ENCODE data around the gene CCDC93. TPM values are rescaled to one million over a fixed set of nuclear protein-coding genes. Genes with fewer than 3 reads are reported as not detected.
A peak's percentile ranks its signal among the peaks of the same experiment; 100 is the strongest.

The CCDC93 gene
- total and polyA plus RNA-seq, 2 of the 4 experiments (the other 2 are of a cell fraction), result 8.1 to 17.2 TPM

GRCh38 chr2:117956036-117956796, 57.7 kb downstream of the CCDC93 start:
- Histone ChIP-seq H2AK5ac (ENCODE audit: low read depth, low read length) (no peak overlapping the region), H2BK15ac (ENCODE audit: low read depth, low read length) (no peak overlapping the region), H3K9me3 (ENCODE audit: control insufficient read depth, insufficient read depth, low read length) (no peaks in the 10 kb centered on the region), H3K4me1 (ENCODE audit: control insufficient read depth, insufficient read depth, low read length) (peaks cover 5% of the 10 kb centered on the region), H4K8ac (ENCODE audit: low read depth in 2 of 2, low read length in 2 of 2) (no peak overlapping the region), H2BK20ac (ENCODE audit: low read depth, low read length) (no peak overlapping the region), H2BK120ac (ENCODE audit: low read depth, low read length) (no peak overlapping the region), H2AFZ (replicated peaks; ENCODE audit: low read length, poor library complexity) (no peak overlapping the region), H3K14ac (replicated peaks; ENCODE audit: low read depth, low read length) (no peak overlapping the region), H4K91ac (ENCODE audit: insufficient read depth, low read depth, low read length) (no peak overlapping the region), H3K27me3 (ENCODE audit: control insufficient read depth, insufficient read depth, low read length) (no peaks in the 10 kb centered on the region), H3K9me1 (ENCODE audit: insufficient read depth, low read length) (peaks cover 9% of the 10 kb centered on the region; the same call in 1 of the 2 replicates), H3K4me3 (ENCODE audit: insufficient read depth, low read depth, low read length) (no peak overlapping the region), H3K4me2 (ENCODE audit: low read depth, low read length) (no peak overlapping the region), H3K79me1 (ENCODE audit: low read depth in 1 of 2, low read length in 2 of 2) (0 out of 4 replicates have a peak, but pooled peaks cover 0 to 4% of the 10 kb centered on the region in 2 experiments), H4K5ac (ENCODE audit: low read depth, low read length) (no peak overlapping the region), H3K36me3 (ENCODE audit: control insufficient read depth, insufficient read depth, low read length) (peaks cover 15% of the 10 kb centered on the region), H3K23ac (ENCODE audit: low read depth, low read length) (no peak overlapping the region), H2AK9ac (replicated peaks; ENCODE audit: low read depth, low read length, poor library complexity) (no peak overlapping the region), H3K27ac (ENCODE audit: insufficient read depth, low read length) (no peak overlapping the region; the same call in 1 of the 2 replicates), H3K9ac (ENCODE audit: low read depth, low read length) (no peak overlapping the region), H3K4ac (ENCODE audit: low read depth, low read length) (no peak overlapping the region), H4K20me1 (ENCODE audit: insufficient read depth, low read length) (no peaks in the 10 kb centered on the region), H3K56ac (ENCODE audit: extremely low read depth, insufficient read depth, low read length) (no peak overlapping the region), H3K18ac (ENCODE audit: low read depth, low read length) (no peak overlapping the region), H2BK5ac (ENCODE audit: low read depth, low read length, poor library complexity, severe bottlenecking) (no peak overlapping the region)
- dilution Hi-C loops (cut with HindIII; ENCODE audit: low sequenced_read_pairs, unreplicated experiment), result no loop called here
- no TSS peak for BruUV-seq (replicated peaks)
- no CpG with 5 or more reads among the region's 1 CpG for WGBS, 2 experiments (ENCODE audit: extremely low coverage in 2 of 2, insufficient read length in 1 of 2)
- TF ChIP-seq BHLHE40 (IDR thresholded peaks at IDR 0.05; ENCODE audit: low read depth, low read length) (no peak), MAFK (IDR thresholded peaks at IDR 0.05; ENCODE audit: low read depth, low read length) (no peak), NFE2L2 (IDR thresholded peaks at IDR 0.05; ENCODE audit: low read depth, low read length) (no peak), CTCF (conservative IDR thresholded peaks at IDR 0.05; ENCODE audit: low read depth, low read length) (peak; percentile 15; the same call in 1 of the 2 replicates), FOS (IDR thresholded peaks at IDR 0.05; ENCODE audit: low read depth, low read length) (no peak)
- ChIA-PET CTCF (interaction anchor here (2.3 kb wide), 1 partner anchor 142 kb away, joined by 9 read pairs; the partner anchor contains the start of gene DDX18), POLR2A (ENCODE audit: unreplicated experiment) (no interaction called here)
- ATAC-seq (ENCODE audit: low read depth) (peak; percentile 45), DNase-seq (peak; percentile 28)
- intact Hi-C loops (cut with micrococcal nuclease), result loop anchor here (1.0 to 5.0 kb wide), 2 partner anchors 46 to 56 kb away; no protein-coding TSS in a partner anchor
- in situ Hi-C loops (cut with MboI; ENCODE audit: low sequenced_read_pairs), result no loop called here

Measured in IMR-90 (cell line).